Heart left ventricle (tissue), 13 donors: Measurements from ENCODE around the gene LRRC14B.

Experiments used
- CTCF ChIP-seq, 12 donors: fragments of 200-600 bp; sonication (generic) in 4 of 12; IDR thresholded peaks; one replicate each; pipeline versions ENCODE4 v1.5.0 to v1.8.0; 2018 to 2022; ENCODE audit warnings: antibody characterized with exemption in 12 of 12, mild to moderate bottlenecking in 5 of 12
- POLR2A ChIP-seq, 2 donors: fragments of 450-650 bp; IDR thresholded peaks; one replicate each; pipeline ENCODE4 v1.6.1; 2017; ENCODE audit warnings: antibody characterized with exemption in 2 of 2, mild to moderate bottlenecking in 2 of 2, moderate library complexity in 2 of 2
- donor health status: ischemic (EF 13 %, LVEDD 7.1; RV severe dilation, severe dysfunction).
- donor health status: DM: no; HTN: yes; CAD: no.
- donor health status: DM: no; HTN: no; CAD: no.
- donor health status: ischemic (EF 25% LVEDD 6.9; RV normal size, moderate dysfunction).
- donor health status: ischemic (EF 25% LVEDD 5.7; RV mildly dilated, moderate dysfunction).
- donor health status: ischemic (EF 35%, LVEDD 5.7; RV mildly dilated, moderate dysfunction).
- donor health status: nonischemic (EF 11% LVEDD 7.7; RV severe dilation, severe dysfunction).
- donor health status: DM: yes; HTN: yes; CAD: no.
- donor health status: PGD.
- donor health status: ischemic (EF 29% LVEDD 5.4; RV normal size, mild dysfunction).
- donor health status: nonischemic (EF 23%, LVEDD 6.1; RV moderate dilation, normal function).

- TF ChIP-seq CTCF (IDR thresholded peaks at IDR 0.05): no peak
- TF ChIP-seq POLR2A (IDR thresholded peaks at IDR 0.05): no peak
Measured at GRCh38 chr5:192691-192969, 1.3 kb downstream of the LRRC14B start.
